Aorta (tissue), 5 donors: ENCODE measurements around the gene ESR1. TPM values are rescaled to one million over a fixed set of nuclear protein-coding genes. Genes with fewer than 3 reads are reported as not detected.

Source experiments
- ATAC-seq: fragments of 200-7000 bp; cut with Tn5 transposase; one replicate; pipeline ENCODE4 v1.9.1; 2022; ENCODE audit warnings: moderate library complexity; ENCODE audit not compliant: low FRiP score
- DNase-seq, 2 donors: peaks; one replicate each; pipeline ENCODE4 v3.0.0-alpha.2; 2020
- H3K27ac ChIP-seq, 2 donors: one replicate each; pipeline ENCODE4 v1.5.1; 2013; ENCODE audit warnings: low read length in 2 of 2, mild to moderate bottlenecking in 2 of 2, moderate library complexity in 2 of 2, control low read depth in 1 of 2, inconsistent platforms in 1 of 2, low read depth in 1 of 2
- H3K27me3 ChIP-seq, 2 donors: one replicate each; pipeline ENCODE4 v1.6.1; 2013; ENCODE audit warnings: control low read depth in 1 of 2, low read length in 1 of 2, mild to moderate bottlenecking in 1 of 2, moderate library complexity in 1 of 2; ENCODE audit not compliant: insufficient read depth in 2 of 2, control insufficient read depth in 1 of 2
- H3K36me3 ChIP-seq, 2 donors: one replicate each; pipeline ENCODE4 v1.6.1; 2013; ENCODE audit warnings: control low read depth in 1 of 2, low read length in 1 of 2, mild to moderate bottlenecking in 1 of 2; ENCODE audit not compliant: insufficient read depth in 2 of 2, control insufficient read depth in 1 of 2
- H3K4me1 ChIP-seq, 2 donors: one replicate each; pipeline ENCODE4 v1.6.1; 2013; ENCODE audit warnings: low read length in 2 of 2, control low read depth in 1 of 2, mild to moderate bottlenecking in 1 of 2, moderate library complexity in 1 of 2; ENCODE audit not compliant: insufficient read depth in 2 of 2, control insufficient read depth in 1 of 2
- H3K4me3 ChIP-seq, 2 donors: one replicate each; pipeline ENCODE4 v1.5.1; 2013; ENCODE audit warnings: low read length in 2 of 2, control low read depth in 1 of 2, mild to moderate bottlenecking in 1 of 2
- H3K9me3 ChIP-seq: one replicate; pipeline ENCODE4 v1.6.1; 2013; ENCODE audit warnings: mild to moderate bottlenecking, low read length; ENCODE audit not compliant: control insufficient read depth
- WGBS, 2 donors: extraction: QIAGEN DNeasy Blood & Tissue Kit; methylation state at CpG; one replicate each; pipeline ENCODE4 v1.1.7; 2013; 5-methylcytosine and 5-hydroxymethylcytosine counted together
- intact Hi-C, 2 donors: fragments of 100-400 bp; cut with DNase I; formaldehyde crosslinking; loops; one replicate each; pipeline versions ENCODE4 v1.14.2 to v1.15.0; 2022
- polyA plus RNA-seq, 2 donors: library from polyadenylated mRNA; stranded (reverse); fragments of 200-250 nt; gene quantifications; one replicate each; pipeline ENCODE4 v1.2.3, GENCODE V29; 2013
- total RNA-seq, 2 donors: library from RNA; stranded (reverse); fragmentation: NEBNext Ultra II Directional; extraction: Animal tissue kit (Norgen Biotek cat#: 25700); gene quantifications; one replicate each; pipeline ENCODE4 v1.2.1, GENCODE V29; 2021
- donor health status: healthy with polysubstance abuse.
- donor health status: Bipolar disorder and iron deficiency.
- donor health status: DM: no; HTN: no; CAD: no.
- donor health status: DM: no; HTN: no; CAD: no.
- donor health status: DM: yes; HTN: yes; CAD: no.

The ESR1 gene
- total and polyA plus RNA-seq, 4 donors, result 0.13 to 12.3 (median 2.8) TPM

GRCh38 chr6:152052061-152052460 is 244.6 kb downstream of the ESR1 start:
- peaks cover 2% of the 10 kb centered on the region for H3K9me3 ChIP-seq
- H3K4me1 ChIP-seq, result no peaks in the 10 kb centered on the region
- no peak for DNase-seq
- no peak overlapping the region for H3K4me3 ChIP-seq
- no peaks in the 10 kb centered on the region for H3K36me3 ChIP-seq
- intact Hi-C loops, result no loop called here
- no peak overlapping the region for H3K27ac ChIP-seq
- ATAC-seq, result no peak
- WGBS, 2 donors, result 44 to 61% methylated on average over 6 of the region's 6 CpGs
- no peaks in the 10 kb centered on the region for H3K27me3 ChIP-seq

- intact Hi-C loops, result no loop called here
- H3K27me3 ChIP-seq, result no peaks in the 10 kb centered on the region
- no peaks in the 10 kb centered on the region for H3K36me3 ChIP-seq
- DNase-seq (no peak), ATAC-seq (no peak)
- no peaks in the 10 kb centered on the region for H3K4me1 ChIP-seq
- no peak overlapping the region for H3K4me3 ChIP-seq
- 82 to 88% methylated on average over 1 of the region's 1 CpG for WGBS, 2 donors
- peaks cover 2% of the 10 kb centered on the region for H3K9me3 ChIP-seq
- H3K27ac ChIP-seq, result no peak overlapping the region
These were observed 245.8 kb downstream of the ESR1 start for GRCh38 chr6:152053332-152053731.

GRCh38 chr6:152054441-152054840 is 247.0 kb downstream of the ESR1 start:
- WGBS, 2 donors, result 75 to 80% methylated on average over 7 of the region's 7 CpGs
- no peaks in the 10 kb centered on the region for H3K4me1 ChIP-seq
- peaks cover 2% of the 10 kb centered on the region for H3K9me3 ChIP-seq
- no peak overlapping the region for H3K4me3 ChIP-seq
- H3K36me3 ChIP-seq, result no peaks in the 10 kb centered on the region
- no peak for ATAC-seq
- no peak overlapping the region for H3K27ac ChIP-seq
- no peaks in the 10 kb centered on the region for H3K27me3 ChIP-seq
- intact Hi-C loops, result no loop called here
- no peak for DNase-seq

- Histone ChIP-seq H3K4me3 (no peak overlapping the region), H3K4me1 (no peaks in the 10 kb centered on the region), H3K27me3 (no peaks in the 10 kb centered on the region), H3K36me3 (no peaks in the 10 kb centered on the region), H3K9me3 (peaks cover 2% of the 10 kb centered on the region), H3K27ac (no peak overlapping the region)
- WGBS, 2 donors, result 85 to 87% methylated on average over 4 of the region's 4 CpGs
- intact Hi-C loops, result no loop called here
- ATAC-seq (no peak), DNase-seq (no peak)
These were observed 248.0 kb downstream of the ESR1 start for GRCh38 chr6:152055517-152055916.

DNA sequence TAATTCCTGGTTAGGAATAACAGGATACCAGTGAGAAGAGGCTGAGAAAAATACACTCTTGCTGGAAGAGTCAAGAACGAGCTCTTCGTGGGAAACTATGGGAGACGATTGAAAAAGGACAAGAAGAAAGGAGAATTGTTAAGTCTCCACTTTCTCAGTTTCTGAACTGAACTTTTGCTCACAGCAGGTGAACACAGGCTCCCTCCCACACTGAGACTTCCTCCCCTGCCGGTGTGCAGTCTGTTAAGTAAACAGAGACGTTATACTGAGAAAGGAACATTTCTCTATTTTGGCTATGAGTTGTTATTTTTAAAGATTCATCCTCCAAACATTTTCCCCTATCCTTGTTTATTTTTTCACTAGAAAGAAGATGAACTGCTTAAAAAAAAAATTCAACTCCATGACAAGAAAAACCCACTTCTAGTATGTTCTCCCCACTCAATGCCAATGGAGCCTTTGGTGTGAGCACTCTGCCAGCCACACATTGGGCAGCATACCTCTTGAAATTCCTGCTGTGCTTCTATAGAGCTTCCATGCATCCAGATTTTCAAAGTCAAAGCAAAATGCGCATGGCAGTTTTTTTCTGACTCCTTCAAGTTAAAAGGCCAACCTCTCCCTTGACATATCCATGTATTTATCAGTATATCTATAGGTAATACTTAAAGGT is 250.5 kb downstream of the ESR1 start:
- no peaks in the 10 kb centered on the region for H3K36me3 ChIP-seq
- H3K27ac ChIP-seq, result no peak overlapping the region
- DNase-seq (no peak), ATAC-seq (no peak)
- H3K27me3 ChIP-seq, result no peaks in the 10 kb centered on the region
- WGBS, 2 donors, result 43 to 54% methylated on average over 6 of the region's 6 CpGs
- H3K4me1 ChIP-seq, result no peaks in the 10 kb centered on the region
- no peak overlapping the region for H3K4me3 ChIP-seq
- intact Hi-C loops, result no loop called here
- H3K9me3 ChIP-seq, result peaks cover 2% of the 10 kb centered on the region

DNA sequence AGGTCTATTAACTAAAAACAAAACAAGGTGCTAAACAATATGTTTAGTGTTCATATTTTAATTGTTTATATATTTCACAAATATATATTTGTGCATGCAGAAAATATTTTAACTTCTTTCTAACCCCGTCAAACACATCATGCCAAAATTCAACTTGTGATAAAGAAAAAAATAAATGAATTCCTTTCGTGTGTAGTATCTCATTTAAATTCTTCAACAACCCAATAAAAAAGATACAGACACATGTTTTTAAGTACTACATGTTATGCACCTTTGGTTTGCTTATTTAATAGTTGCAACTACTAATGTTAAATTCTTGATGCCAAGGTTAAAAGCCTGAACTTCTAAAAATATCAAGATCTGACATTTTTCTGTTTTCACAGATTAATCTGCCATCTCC is 252.4 kb downstream of the ESR1 start:
- Histone ChIP-seq H3K9me3 (peaks cover 2% of the 10 kb centered on the region), H3K4me3 (no peak overlapping the region), H3K27me3 (no peaks in the 10 kb centered on the region), H3K27ac (no peak overlapping the region), H3K36me3 (no peaks in the 10 kb centered on the region), H3K4me1 (no peaks in the 10 kb centered on the region)
- intact Hi-C loops, result no loop called here
- WGBS, 2 donors, result 83 to 84% methylated on average over 2 of the region's 2 CpGs
- ATAC-seq (no peak), DNase-seq (no peak)

DNA sequence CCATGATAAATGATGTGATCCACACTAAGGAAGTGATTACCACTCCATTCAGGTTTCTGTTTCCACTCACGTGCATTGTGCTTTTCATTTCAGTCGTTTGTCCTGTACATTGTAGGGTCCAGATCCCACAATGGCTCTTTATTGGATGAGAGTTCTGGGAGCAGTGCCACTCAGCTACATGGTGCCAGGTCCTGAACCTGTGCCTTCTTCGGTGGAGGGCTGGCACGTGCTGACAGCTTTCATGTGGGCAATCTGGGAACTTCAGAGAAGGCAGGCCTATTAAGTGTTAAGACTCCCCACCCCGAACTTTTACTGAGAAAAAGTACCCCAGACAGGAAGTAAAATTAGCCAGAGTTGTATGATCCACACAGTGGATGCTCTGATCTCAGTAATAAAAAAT is 255.0 kb downstream of the ESR1 start:
- 38 to 41% methylated on average over 5 of the region's 5 CpGs for WGBS, 2 donors
- H3K27ac ChIP-seq, result no peak overlapping the region

GRCh38 chr6:152063170-152063921 is 255.9 kb downstream of the ESR1 start:
- ATAC-seq, result peak; percentile 36
- Histone ChIP-seq H3K4me1 (no peaks in the 10 kb centered on the region), H3K27ac (no peak overlapping the region), H3K36me3 (no peaks in the 10 kb centered on the region), H3K4me3 (no peak overlapping the region), H3K27me3 (no peaks in the 10 kb centered on the region), H3K9me3 (no peaks in the 10 kb centered on the region)
- intact Hi-C loops, result no loop called here
- 78 to 79% methylated on average over 10 of the region's 10 CpGs for whole genome bisulfite sequencing, 2 donors
- no peak for DNase-seq

More for the DNA sequence above, 255.0 kb downstream of the ESR1 start:
- DNase-seq (no peak), ATAC-seq (no peak)
- no peak overlapping the region for H3K4me3 ChIP-seq
- H3K27me3 ChIP-seq, result no peaks in the 10 kb centered on the region
- intact Hi-C loops, result no loop called here
- no peaks in the 10 kb centered on the region for H3K36me3 ChIP-seq
- no peaks in the 10 kb centered on the region for H3K9me3 ChIP-seq
- H3K4me1 ChIP-seq, result no peaks in the 10 kb centered on the region
